Ishikawa (cell line): ENCODE measurements around the gene ZNF610.

Source experiments
- CEBPB ChIP-seq: IDR thresholded peaks from 2 replicates; pipeline ENCODE4 v1.6.1; 2012
- CREB1 ChIP-seq: IDR thresholded peaks from 2 replicates; pipeline ENCODE4 v1.6.1; 2012; ENCODE audit warnings: low read depth
- EGR1 ChIP-seq: IDR thresholded peaks from 2 replicates; pipeline ENCODE4 v1.6.1; 2012
- EP300 ChIP-seq: IDR thresholded peaks from 2 replicates; pipeline ENCODE4 v1.6.1; 2012; ENCODE audit warnings: borderline replicate concordance
- FOXM1 ChIP-seq: IDR thresholded peaks from 2 replicates; pipeline ENCODE4 v1.6.1; 2012; ENCODE audit warnings: low read depth, borderline replicate concordance
- MAX ChIP-seq: IDR thresholded peaks from 2 replicates; pipeline ENCODE4 v1.6.1; 2012
- NFIC ChIP-seq: IDR thresholded peaks from 2 replicates; pipeline ENCODE4 v1.6.1; 2012
- RAD21 ChIP-seq: IDR thresholded peaks from 2 replicates; pipeline ENCODE4 v1.6.1; 2012; ENCODE audit warnings: low read depth
- REST ChIP-seq: IDR thresholded peaks from 2 replicates; pipeline ENCODE4 v1.6.1; 2012; ENCODE audit warnings: low read depth, mild to moderate bottlenecking
- TAF1 ChIP-seq: IDR thresholded peaks from 2 replicates; pipeline ENCODE4 v1.6.1; 2012; ENCODE audit warnings: low read depth, mild to moderate bottlenecking
- TCF12 ChIP-seq: IDR thresholded peaks from 2 replicates; pipeline ENCODE4 v1.6.1; 2012; ENCODE audit warnings: low read depth
- TEAD4 ChIP-seq: IDR thresholded peaks from 2 replicates; pipeline ENCODE4 v1.6.1; 2012
- USF1 ChIP-seq: IDR thresholded peaks from 2 replicates; pipeline ENCODE4 v1.6.1; 2012
- YY1 ChIP-seq: IDR thresholded peaks from 2 replicates; pipeline ENCODE4 v1.6.1; 2012; ENCODE audit warnings: low read depth
- ZBTB7A ChIP-seq: IDR thresholded peaks from 2 replicates; pipeline ENCODE4 v1.6.1; 2012; ENCODE audit warnings: low read depth

Gene ZNF610

DNA sequence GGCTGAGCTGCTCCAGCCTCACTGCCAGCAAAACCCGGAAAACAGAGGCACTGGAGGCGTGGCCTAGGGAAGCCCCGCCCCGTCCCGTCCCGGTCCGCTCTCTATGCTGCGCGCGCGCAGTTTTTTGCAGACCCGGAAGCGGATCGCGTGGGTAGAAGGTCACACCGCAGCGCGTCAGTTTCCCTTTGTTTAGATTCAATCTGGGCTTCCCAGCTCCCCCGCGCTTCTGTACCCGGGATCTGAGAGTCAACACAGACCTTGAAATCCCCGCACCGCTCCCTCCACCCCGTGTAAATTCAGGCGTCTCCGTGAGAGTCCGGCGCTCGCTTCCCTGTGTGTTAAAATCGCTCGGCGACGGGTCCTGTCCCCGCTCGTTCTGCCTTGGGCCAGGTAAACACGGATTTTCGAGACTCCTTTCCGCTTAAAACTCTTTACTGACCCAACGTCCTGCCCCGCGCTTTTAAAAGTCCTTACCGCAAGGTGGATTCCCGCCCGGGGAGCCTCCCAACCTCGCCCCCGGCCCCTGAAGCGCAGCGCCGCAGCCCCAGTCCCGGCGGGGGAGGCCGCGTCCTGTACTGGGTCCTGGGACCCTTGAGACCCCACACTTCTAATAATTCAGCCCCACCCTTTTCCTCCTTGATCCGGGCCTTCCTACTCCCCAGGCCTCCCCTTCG is at the start of gene ZNF610:
Gene ZNF610, plus strand, starts transcription at position 127 of the 674 bp plus-strand sequence. CDS start 12,930 bp downstream, outside the sequence.
- TF ChIP-seq USF1 (no peak), TEAD4 (no peak), TAF1 (no peak), MAX (0 out of 2 replicates have a peak, but pooled peaks have one; percentile 18)

- TF ChIP-seq ZBTB7A (no peak), TCF12 (no peak), USF1 (no peak), YY1 (no peak), EGR1 (no peak), CREB1 (no peak), CEBPB (no peak), TAF1 (no peak), NFIC (no peak), REST (no peak), RAD21 (no peak), MAX (no peak), FOXM1 (no peak), TEAD4 (no peak), EP300 (no peak)
Observed at GRCh38 chr19:52286256-52286655, 49.8 kb upstream of the ZNF610 start.

GRCh38 chr19:52291781-52292180 is 44.3 kb upstream of the ZNF610 start:
- TF ChIP-seq USF1 (no peak), TEAD4 (no peak)

- TF ChIP-seq TCF12 (no peak), USF1 (no peak), CEBPB (no peak), TAF1 (no peak), ZBTB7A (no peak), MAX (no peak), EGR1 (no peak), CREB1 (no peak), YY1 (no peak)
Observed at GRCh38 chr19:52296400-52296772, 39.7 kb upstream of the ZNF610 start.

DNA sequence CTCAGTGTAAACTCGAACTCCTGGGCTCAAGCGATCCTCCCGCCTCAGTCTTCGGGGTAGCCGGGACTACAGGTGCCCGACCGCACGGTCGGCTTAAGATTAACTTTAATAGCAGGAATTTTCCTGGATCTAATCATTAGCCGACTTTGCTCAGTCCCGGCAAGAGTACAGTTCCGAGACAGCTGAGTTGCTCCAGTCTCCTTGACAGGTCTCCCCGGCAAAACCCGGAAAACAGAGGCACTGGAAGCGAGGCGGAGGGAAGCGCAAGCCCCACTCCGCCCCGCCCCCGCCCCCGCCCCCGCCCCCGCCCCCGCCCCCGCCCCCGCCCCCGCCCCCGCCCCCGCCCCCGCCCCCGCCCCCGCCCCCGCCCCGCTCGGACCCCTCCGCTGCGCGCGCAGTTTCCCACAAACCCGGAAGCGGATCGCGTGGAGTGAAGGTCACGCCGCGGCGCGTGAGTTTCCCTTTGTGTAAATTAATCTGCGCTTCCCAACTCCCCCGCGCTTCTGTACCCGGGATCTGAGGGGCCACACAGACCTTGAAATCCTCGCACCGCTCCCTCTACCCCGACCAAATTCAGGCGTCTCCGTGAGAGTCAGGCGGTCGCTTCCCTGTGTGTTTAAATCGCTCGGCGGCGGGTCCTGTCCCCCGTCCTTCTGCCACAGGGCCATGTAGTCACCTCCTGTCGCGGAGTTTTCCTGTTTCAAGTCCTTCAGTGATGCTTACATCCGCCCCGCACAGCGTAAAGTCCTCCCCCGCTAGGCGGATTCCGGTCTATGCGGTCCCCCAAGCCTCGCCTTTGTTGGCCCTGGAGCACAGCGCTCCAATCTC is 39.1 kb upstream of the ZNF610 start, which contains the start of gene ZNF480:
Gene ZNF480, plus strand, starts transcription at position 397 of the 828 bp plus-strand sequence. CDS start 3,244 bp downstream, outside the sequence.
- TF ChIP-seq EGR1 (0 out of 2 replicates have a peak, but pooled peaks have one; percentile 15), MAX (no peak), NFIC (no peak), TCF12 (no peak), USF1 (no peak), YY1 (no peak)

DNA sequence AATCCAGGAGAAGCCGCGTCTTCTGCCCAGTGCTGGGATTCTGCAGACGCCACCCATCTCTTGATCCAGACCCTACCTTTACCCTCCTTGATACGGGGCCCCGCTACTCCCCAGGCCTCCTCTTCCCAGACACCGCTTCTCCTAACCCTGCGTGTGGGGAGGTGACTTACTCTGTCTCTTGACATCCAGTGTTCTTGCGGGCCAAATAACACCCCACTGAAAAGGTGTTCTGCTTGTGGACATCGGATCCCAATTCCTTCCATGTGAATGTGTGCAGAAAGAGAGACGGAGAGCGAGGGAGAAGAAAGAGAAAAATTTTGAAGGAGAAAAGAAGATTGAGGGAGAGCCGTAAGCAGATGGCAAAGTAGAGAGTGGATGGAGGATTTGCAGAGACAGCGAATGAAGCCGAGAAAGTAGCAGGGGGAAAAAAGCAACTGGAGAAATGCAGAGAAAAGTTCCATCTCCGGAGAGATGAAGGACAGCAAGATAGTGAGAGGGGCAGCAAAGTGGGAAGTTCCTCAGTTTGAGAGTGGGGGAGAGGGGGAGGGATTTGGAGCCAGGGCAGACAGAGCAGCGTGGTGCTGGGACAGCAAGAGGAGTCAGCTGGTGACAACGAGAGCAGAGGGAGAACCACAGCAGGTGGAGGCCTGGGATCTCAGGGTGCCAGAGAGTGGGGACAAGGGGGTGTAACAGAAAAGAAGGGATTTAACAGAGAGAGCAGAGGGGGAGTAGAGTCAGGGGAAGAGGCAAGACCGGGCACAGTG is 38.3 kb upstream of the ZNF610 start:
- TF ChIP-seq MAX (no peak), RAD21 (no peak), FOXM1 (no peak), CEBPB (no peak), EP300 (no peak), REST (no peak), USF1 (no peak), NFIC (no peak), TEAD4 (no peak), ZBTB7A (no peak), CREB1 (no peak), TAF1 (no peak)
